IMR-90 (cell line): Measurements from ENCODE around the gene PSG3. TPM values are rescaled to one million over a fixed set of nuclear protein-coding genes. Genes with fewer than 3 reads are reported as not detected.

ENCODE experiments used
- ATAC-seq: fragments of 200-7000 bp; cut with Tn5 transposase; 2 replicates; pipeline ENCODE4 v1.9.1; 2020; ENCODE audit warnings: low read depth, mild to moderate bottlenecking, moderate library complexity
- BruUV-seq: library from RNA; stranded (reverse); fragments of 400-500 nt; replicated peaks from 2 replicates; lab custom pipeline; 2021; lab: Mats Ljungman, UMichigan
- CTCF ChIA-PET: fragments of 300-600 bp; formaldehyde crosslinking; extraction: SDS; loops from one replicate; lab custom pipeline; 2021; ENCODE audit warnings: antibody characterized with exemption; lab: Yijun Ruan, JAX
- POLR2A ChIA-PET: fragments of 300-600 bp; sonication (Branson Sonifier 250); formaldehyde crosslinking; loops from one replicate; lab custom pipeline; 2022; ENCODE audit warnings: antibody characterized with exemption; ENCODE audit not compliant: unreplicated experiment; lab: Charles Lee
- DNase-seq: peaks from one replicate; pipeline ENCODE4 v3.0.0; 2013
- H2AFZ ChIP-seq: replicated peaks from 2 replicates; pipeline ENCODE3; 2013; ENCODE audit warnings: low read length, mild to moderate bottlenecking; ENCODE audit not compliant: poor library complexity
- H2AK5ac ChIP-seq: 2 replicates; pipeline ENCODE4 v1.6.1; 2013; ENCODE audit warnings: low read depth, low read length, inconsistent platforms
- H2AK9ac ChIP-seq: replicated peaks from 2 replicates; pipeline ENCODE3; 2013; ENCODE audit warnings: mild to moderate bottlenecking, low read depth, low read length, moderate library complexity; ENCODE audit not compliant: poor library complexity
- H2BK120ac ChIP-seq: 2 replicates; pipeline ENCODE4 v1.6.1; 2013; ENCODE audit warnings: low read depth, low read length, inconsistent platforms
- H2BK15ac ChIP-seq: 3 replicates; pipeline ENCODE4 v1.6.1; 2013; ENCODE audit warnings: low read depth, low read length, inconsistent platforms
- H2BK20ac ChIP-seq: 2 replicates; pipeline ENCODE4 v1.6.1; 2013; ENCODE audit warnings: low read depth, mild to moderate bottlenecking, inconsistent platforms, low read length, moderate library complexity
- H2BK5ac ChIP-seq: 2 replicates; pipeline ENCODE4 v1.6.1; 2013; ENCODE audit warnings: mild to moderate bottlenecking, low read depth, low read length, inconsistent platforms; ENCODE audit not compliant: poor library complexity, severe bottlenecking
- H3K14ac ChIP-seq: replicated peaks from 2 replicates; pipeline ENCODE4 v1.6.1; 2013; ENCODE audit warnings: low read depth, low read length, inconsistent platforms
- H3K18ac ChIP-seq: 2 replicates; pipeline ENCODE4 v1.6.1; 2013; ENCODE audit warnings: low read depth, low read length, control low read depth
- H3K23ac ChIP-seq: 2 replicates; pipeline ENCODE4 v1.6.1; 2013; ENCODE audit warnings: low read depth, low read length, inconsistent platforms
- H3K27ac ChIP-seq: 2 replicates; pipeline ENCODE4 v1.5.1; 2013; ENCODE audit warnings: mild to moderate bottlenecking, control low read depth, low read length; ENCODE audit not compliant: insufficient read depth
- H3K27me3 ChIP-seq: 2 replicates; pipeline ENCODE4 v1.6.1; 2013; ENCODE audit warnings: low read length; ENCODE audit not compliant: control insufficient read depth, insufficient read depth
- H3K36me3 ChIP-seq: 2 replicates; pipeline ENCODE4 v1.6.1; 2013; ENCODE audit warnings: low read length, mixed read lengths; ENCODE audit not compliant: control insufficient read depth, insufficient read depth
- H3K4ac ChIP-seq: 2 replicates; pipeline ENCODE4 v1.6.1; 2013; ENCODE audit warnings: low read depth, low read length, inconsistent platforms
- H3K4me1 ChIP-seq: 2 replicates; pipeline ENCODE4 v1.6.1; 2013; ENCODE audit warnings: low read length, mixed read lengths; ENCODE audit not compliant: control insufficient read depth, insufficient read depth
- H3K4me2 ChIP-seq: 2 replicates; pipeline ENCODE4 v1.6.1; 2013; ENCODE audit warnings: low read depth, mild to moderate bottlenecking, control low read depth, low read length, moderate library complexity
- H3K4me3 ChIP-seq: 2 replicates; pipeline ENCODE4 v1.5.1; 2013; ENCODE audit warnings: low read depth, mild to moderate bottlenecking, control low read depth, low read length, moderate library complexity; ENCODE audit not compliant: insufficient read depth
- H3K56ac ChIP-seq: 2 replicates; pipeline ENCODE4 v1.6.1; 2013; ENCODE audit warnings: low read length, inconsistent platforms; ENCODE audit not compliant: insufficient read depth; ENCODE audit errors: extremely low read depth
- H3K79me1 ChIP-seq, 2 experiments: 2 replicates each; pipeline ENCODE4 v1.6.1; 2013; ENCODE audit warnings: low read length in 2 of 2, inconsistent platforms in 1 of 2, low read depth in 1 of 2
- H3K9ac ChIP-seq: 2 replicates; pipeline ENCODE4 v1.6.1; 2013; ENCODE audit warnings: low read depth, low read length, control low read depth
- H3K9me1 ChIP-seq: 2 replicates; pipeline ENCODE4 v1.6.1; 2013; ENCODE audit warnings: low read length, inconsistent platforms; ENCODE audit not compliant: insufficient read depth
- H3K9me3 ChIP-seq: 2 replicates; pipeline ENCODE4 v1.6.1; 2013; ENCODE audit warnings: low read length; ENCODE audit not compliant: control insufficient read depth, insufficient read depth
- H4K20me1 ChIP-seq: 2 replicates; pipeline ENCODE4 v1.6.1; 2013; ENCODE audit warnings: low read length, inconsistent platforms; ENCODE audit not compliant: insufficient read depth
- H4K5ac ChIP-seq: 2 replicates; pipeline ENCODE4 v1.6.1; 2013; ENCODE audit warnings: mild to moderate bottlenecking, low read depth, low read length, control low read depth
- H4K8ac ChIP-seq, 2 experiments: 2 replicates each; pipeline ENCODE4 v1.6.1; 2013; ENCODE audit warnings: low read depth in 2 of 2, low read length in 2 of 2, control low read depth in 1 of 2, inconsistent platforms in 1 of 2
- H4K91ac ChIP-seq: 2 replicates; pipeline ENCODE4 v1.6.1; 2013; ENCODE audit warnings: low read depth, low read length, inconsistent platforms; ENCODE audit not compliant: insufficient read depth
- CEBPB ChIP-seq: IDR thresholded peaks from 2 replicates; pipeline ENCODE4 v1.6.1; 2012; ENCODE audit warnings: low read depth, low read length, improper control_type of control experiment
- CHD1 ChIP-seq: IDR thresholded peaks from 2 replicates; pipeline ENCODE4 v1.6.1; 2012; ENCODE audit warnings: low read depth, low read length, improper control_type of control experiment
- CTCF ChIP-seq: conservative IDR thresholded peaks from 2 replicates; pipeline ENCODE4 v1.5.1; 2012; ENCODE audit warnings: mild to moderate bottlenecking, low read depth, low read length, improper control_type of control experiment
- NFE2L2 ChIP-seq: fragments of 150-350 bp; IDR thresholded peaks from 2 replicates; pipeline ENCODE4 v1.6.1; 2016; ENCODE audit warnings: low read depth, mild to moderate bottlenecking, low read length
- RAD21 ChIP-seq: IDR thresholded peaks from 2 replicates; pipeline ENCODE4 v1.6.1; 2012; ENCODE audit warnings: low read length, improper control_type of control experiment
- SMC3 ChIP-seq: fragments of 150-350 bp; IDR thresholded peaks from 2 replicates; pipeline ENCODE4 v1.6.1; 2016; ENCODE audit warnings: low read depth, mild to moderate bottlenecking, antibody characterized with exemption, low read length, moderate library complexity
- WGBS, 2 experiments: methylation state at CpG; one replicate each; pipeline versions ENCODE4 v1.1.5 to v1.1.7; 2013; ENCODE audit warnings: missing lambda C conversion rate in 2 of 2; ENCODE audit not compliant: insufficient read length in 1 of 2; ENCODE audit errors: extremely low coverage in 2 of 2; 5-methylcytosine and 5-hydroxymethylcytosine counted together
- dilution Hi-C: fragments of 300-500 bp; cut with HindIII; formaldehyde crosslinking; loops from one replicate; pipeline ENCODE4 v1.14.3; 2018; ENCODE audit warnings: low sequenced_read_pairs; ENCODE audit not compliant: unreplicated experiment
- in situ Hi-C: fragments of 300-500 bp; cut with MboI; formaldehyde crosslinking; loops from 3 replicates; pipeline ENCODE4 v1.14.3; 2019; ENCODE audit warnings: low sequenced_read_pairs, inconsistent platforms, mixed read lengths
- intact Hi-C: fragments of 100-400 bp; cut with micrococcal nuclease; formaldehyde crosslinking; loops from 2 replicates; pipeline ENCODE4 v1.10.0; 2022
- polyA plus RNA-seq, 3 experiments: library from polyadenylated mRNA; depleted of rRNA; stranded (reverse); fragments of >200 nt; gene quantifications; 2 replicates each; pipeline ENCODE4 v1.2.3, GENCODE V29; 2012; ENCODE audit warnings: low replicate concordance in 1 of 3
- total RNA-seq: library from RNA; depleted of rRNA; stranded (reverse); fragments of >200 nt; gene quantifications from 2 replicates; pipeline ENCODE4 v1.2.3, GENCODE V29; 2012
- TF ChIP-seq, protein P1 (sequence below): fragments of 150-350 bp; IDR thresholded peaks from 2 replicates; pipeline ENCODE4 v1.6.1; 2016; ENCODE audit warnings: low read depth, mild to moderate bottlenecking, low read length, moderate library complexity, borderline replicate concordance

Gene PSG3
- total and polyA plus RNA-seq, 2 of the 4 experiments (the other 2 are of a cell fraction), result 0.03 TPM; not detected in 1

DNA sequence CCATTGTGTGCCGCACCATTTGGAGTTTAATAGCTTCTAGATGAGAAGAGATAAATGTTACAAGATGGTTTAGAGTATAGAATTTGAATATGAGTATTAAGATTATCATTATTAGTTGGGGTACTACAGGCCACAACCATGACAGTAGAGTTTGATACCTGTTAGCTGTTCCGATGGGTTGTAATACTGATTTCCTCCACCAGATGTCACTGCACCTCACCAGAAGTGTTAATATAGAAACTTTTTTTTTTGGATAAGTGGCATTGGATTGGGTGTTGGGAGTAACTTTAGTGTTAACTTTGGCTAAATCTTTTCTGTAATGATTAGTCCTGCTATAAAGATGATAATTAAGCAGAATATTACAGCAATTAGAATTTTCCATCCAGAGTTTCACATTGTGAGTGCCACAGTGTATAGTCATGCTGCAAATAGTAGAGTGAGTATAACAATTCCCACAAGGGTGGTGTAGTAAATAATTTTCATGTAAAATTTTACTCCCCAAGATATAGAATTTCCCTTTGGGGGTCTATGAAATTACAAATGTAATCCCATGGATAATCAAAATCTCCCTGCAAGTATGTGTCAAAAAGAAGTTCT lies 56.3 kb downstream of the PSG3 start:
- in situ Hi-C loops, result no loop called here
- no peaks in the 10 kb centered on the region for H3K9me3 ChIP-seq
- intact Hi-C loops, result loop anchor here (1.0 to 5.0 kb wide), 2 partner anchors 93 to 238 kb away; no protein-coding TSS in a partner anchor
- H3K56ac ChIP-seq, result no peak overlapping the region
- H2AFZ ChIP-seq, result no peak overlapping the region
- CTCF ChIA-PET, result interaction anchor here (0.6 to 1.4 kb wide), 4 partner anchors 10 to 636 kb away, joined by 3 to 5 read pairs (median 4); no protein-coding TSS in a partner anchor
- dilution Hi-C loops, result no loop called here
- H2BK5ac ChIP-seq, result no peak overlapping the region
- no peak overlapping the region for H3K14ac ChIP-seq
- H3K4me2 ChIP-seq, result no peak overlapping the region
- no CpG with 5 or more reads among the region's 2 CpGs for WGBS, 2 experiments
- no peaks in the 10 kb centered on the region for H3K4me1 ChIP-seq
- ATAC-seq (0 out of 2 replicates have a peak, but pooled peaks have one; percentile 42), DNase-seq (peak; percentile 31)
- POLR2A ChIA-PET, result no interaction called here
- no peak overlapping the region for H2BK120ac ChIP-seq
- no peak overlapping the region for H2BK15ac ChIP-seq
- no TSS peak for BruUV-seq
- H3K27me3 ChIP-seq, result peaks cover 5% of the 10 kb centered on the region
- no peak overlapping the region for H3K27ac ChIP-seq
- H3K9ac ChIP-seq, result no peak overlapping the region
- H2AK9ac ChIP-seq, result no peak overlapping the region
- H4K91ac ChIP-seq, result no peak overlapping the region
- no peaks in the 10 kb centered on the region for H3K9me1 ChIP-seq
- H3K18ac ChIP-seq, result no peak overlapping the region
- H3K79me1 ChIP-seq, result no peaks in the 10 kb centered on the region
- H3K4ac ChIP-seq, result no peak overlapping the region
- no peak overlapping the region for H2AK5ac ChIP-seq
- H4K8ac ChIP-seq, result no peak overlapping the region
- no peak overlapping the region for H3K4me3 ChIP-seq
- H4K20me1 ChIP-seq, result no peaks in the 10 kb centered on the region
- no peak overlapping the region for H4K5ac ChIP-seq
- TF ChIP-seq CTCF (peak; percentile 67), CEBPB (no peak), RAD21 (peak; percentile 63), NFE2L2 (no peak), CHD1 (no peak), SMC3 (peak; percentile 61)
- TF ChIP-seq, protein P1, sequence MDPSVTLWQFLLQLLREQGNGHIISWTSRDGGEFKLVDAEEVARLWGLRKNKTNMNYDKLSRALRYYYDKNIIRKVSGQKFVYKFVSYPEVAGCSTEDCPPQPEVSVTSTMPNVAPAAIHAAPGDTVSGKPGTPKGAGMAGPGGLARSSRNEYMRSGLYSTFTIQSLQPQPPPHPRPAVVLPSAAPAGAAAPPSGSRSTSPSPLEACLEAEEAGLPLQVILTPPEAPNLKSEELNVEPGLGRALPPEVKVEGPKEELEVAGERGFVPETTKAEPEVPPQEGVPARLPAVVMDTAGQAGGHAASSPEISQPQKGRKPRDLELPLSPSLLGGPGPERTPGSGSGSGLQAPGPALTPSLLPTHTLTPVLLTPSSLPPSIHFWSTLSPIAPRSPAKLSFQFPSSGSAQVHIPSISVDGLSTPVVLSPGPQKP, result no peak
- no peak overlapping the region for H3K23ac ChIP-seq
- H2BK20ac ChIP-seq, result no peak overlapping the region
- no peaks in the 10 kb centered on the region for H3K36me3 ChIP-seq
